ENCODE data around the gene DAZAP1.
"Not testable (repeated sequence)": the region's sequence is repeated elsewhere in the genome, so short reads cannot be mapped to it uniquely, and the experiment has no call there.

The DAZAP1 gene

DNA sequence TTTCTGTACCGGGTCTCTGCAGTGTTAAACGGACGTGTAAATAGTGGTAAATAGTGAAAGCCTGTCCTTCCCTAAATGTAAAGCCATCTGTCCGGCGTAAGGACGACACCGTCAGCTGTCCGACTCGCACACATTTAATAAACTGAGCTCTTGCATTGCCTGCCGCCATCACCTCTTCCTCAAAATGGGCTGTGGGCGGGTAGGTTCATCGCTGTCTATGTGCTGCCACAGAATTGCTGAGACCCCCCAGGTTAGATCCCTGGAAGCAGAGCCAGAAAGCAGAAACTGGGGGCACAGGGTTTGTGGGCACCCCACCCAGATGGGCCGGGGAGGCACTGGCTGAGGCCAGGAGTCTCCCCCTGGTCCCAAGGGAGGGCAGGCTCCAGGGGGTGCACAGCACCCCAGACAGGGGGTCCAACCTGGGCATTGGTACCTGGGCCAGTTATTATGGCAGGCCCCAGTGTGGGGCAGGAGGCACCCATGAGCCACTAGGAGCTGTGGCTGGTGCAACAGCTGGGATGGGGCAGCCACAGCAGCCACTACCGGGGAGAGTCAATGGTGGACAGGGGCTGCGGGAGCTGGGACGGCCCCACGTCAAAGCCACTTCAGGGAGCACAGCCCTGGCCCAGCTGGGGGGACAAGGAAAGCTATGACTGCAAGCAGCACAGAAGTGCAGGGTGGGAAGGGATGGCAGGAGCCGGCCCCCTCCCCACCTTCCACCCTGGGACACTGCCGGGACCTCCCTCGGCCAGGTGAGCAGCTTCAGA lies 65.9 kb downstream of the DAZAP1 start:
- DNase-seq (ENCODE audit: extremely low read depth, low read depth), result no peak
- TF ChIP-seq, protein P1, sequence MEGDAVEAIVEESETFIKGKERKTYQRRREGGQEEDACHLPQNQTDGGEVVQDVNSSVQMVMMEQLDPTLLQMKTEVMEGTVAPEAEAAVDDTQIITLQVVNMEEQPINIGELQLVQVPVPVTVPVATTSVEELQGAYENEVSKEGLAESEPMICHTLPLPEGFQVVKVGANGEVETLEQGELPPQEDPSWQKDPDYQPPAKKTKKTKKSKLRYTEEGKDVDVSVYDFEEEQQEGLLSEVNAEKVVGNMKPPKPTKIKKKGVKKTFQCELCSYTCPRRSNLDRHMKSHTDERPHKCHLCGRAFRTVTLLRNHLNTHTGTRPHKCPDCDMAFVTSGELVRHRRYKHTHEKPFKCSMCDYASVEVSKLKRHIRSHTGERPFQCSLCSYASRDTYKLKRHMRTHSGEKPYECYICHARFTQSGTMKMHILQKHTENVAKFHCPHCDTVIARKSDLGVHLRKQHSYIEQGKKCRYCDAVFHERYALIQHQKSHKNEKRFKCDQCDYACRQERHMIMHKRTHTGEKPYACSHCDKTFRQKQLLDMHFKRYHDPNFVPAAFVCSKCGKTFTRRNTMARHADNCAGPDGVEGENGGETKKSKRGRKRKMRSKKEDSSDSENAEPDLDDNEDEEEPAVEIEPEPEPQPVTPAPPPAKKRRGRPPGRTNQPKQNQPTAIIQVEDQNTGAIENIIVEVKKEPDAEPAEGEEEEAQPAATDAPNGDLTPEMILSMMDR (IDR thresholded peaks at IDR 0.05; ENCODE audit: low read depth, low read length), result no peak

DNA sequence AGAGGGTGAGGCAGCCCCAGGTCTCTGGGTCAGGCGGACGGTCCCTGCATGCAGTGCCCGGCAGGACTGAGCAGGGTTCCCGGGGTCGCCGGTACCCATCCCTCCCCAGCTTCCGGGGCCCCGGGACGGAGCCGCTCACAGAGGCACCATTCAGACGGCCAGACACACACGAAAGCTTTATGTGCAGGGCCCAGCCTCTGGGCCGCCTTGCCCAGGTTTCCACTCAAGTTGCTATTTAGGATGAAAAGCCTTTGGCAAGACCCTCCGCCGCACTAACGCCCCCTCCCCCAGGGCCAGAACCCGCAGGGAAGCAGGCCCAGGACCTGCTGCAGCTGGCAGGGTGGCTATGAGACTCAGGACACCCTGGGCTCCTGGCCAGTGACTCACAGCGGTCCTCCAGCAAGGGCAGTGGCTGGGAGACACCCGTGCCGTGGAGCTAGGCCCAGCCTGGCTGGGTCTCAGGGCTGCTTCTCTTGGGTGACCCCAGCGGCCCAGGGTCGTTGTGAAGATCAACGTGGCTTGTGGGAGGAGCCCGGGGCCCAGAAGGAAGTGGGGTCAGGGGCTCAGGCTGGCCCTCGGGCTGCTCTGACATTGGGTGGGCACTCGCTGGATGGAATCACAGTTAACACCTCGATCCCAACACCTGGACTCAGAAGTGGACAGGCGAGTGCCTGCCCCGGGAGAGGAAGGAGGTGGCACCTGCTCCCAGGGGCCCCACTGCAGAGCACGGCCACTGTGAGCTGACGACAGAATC lies 66.8 kb downstream of the DAZAP1 start:
- TF ChIP-seq, protein P1 (IDR thresholded peaks at IDR 0.05; ENCODE audit: low read depth, low read length), result no peak
- DNase-seq (ENCODE audit: extremely low read depth, low read depth), result no peak

DNA sequence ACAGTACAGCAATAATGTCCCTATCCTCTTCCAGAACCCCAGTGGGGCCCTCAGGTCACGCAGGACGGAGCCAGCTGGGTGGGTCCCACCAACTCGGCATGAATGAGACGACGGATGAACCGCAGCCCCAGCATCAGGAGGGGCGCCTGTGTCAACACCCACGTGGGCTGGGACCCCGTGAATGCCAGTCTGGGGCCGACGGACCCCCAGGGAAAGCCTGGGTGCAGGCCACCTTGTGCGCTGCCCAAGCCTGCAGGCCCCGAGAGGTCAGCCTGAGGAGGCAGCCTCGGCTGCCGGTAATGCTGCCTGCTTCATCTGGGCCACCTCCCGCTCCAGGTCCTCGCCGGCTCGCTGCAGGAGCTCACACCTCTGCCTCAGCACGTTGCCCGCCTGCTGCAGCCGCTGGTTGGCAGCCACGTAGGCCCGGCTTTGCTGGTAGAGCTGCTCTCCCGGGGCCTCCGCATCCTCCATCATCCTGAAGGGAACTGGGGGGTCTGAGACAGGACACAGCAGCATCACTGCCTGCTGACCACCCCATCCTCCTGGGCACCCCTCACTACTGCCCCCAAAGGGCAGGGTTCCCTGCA lies 67.5 kb downstream of the DAZAP1 start:
- DNase-seq (ENCODE audit: extremely low read depth, low read depth), result no peak
- TF ChIP-seq, protein P1 (IDR thresholded peaks at IDR 0.05; ENCODE audit: low read depth, low read length), result no peak

DNA sequence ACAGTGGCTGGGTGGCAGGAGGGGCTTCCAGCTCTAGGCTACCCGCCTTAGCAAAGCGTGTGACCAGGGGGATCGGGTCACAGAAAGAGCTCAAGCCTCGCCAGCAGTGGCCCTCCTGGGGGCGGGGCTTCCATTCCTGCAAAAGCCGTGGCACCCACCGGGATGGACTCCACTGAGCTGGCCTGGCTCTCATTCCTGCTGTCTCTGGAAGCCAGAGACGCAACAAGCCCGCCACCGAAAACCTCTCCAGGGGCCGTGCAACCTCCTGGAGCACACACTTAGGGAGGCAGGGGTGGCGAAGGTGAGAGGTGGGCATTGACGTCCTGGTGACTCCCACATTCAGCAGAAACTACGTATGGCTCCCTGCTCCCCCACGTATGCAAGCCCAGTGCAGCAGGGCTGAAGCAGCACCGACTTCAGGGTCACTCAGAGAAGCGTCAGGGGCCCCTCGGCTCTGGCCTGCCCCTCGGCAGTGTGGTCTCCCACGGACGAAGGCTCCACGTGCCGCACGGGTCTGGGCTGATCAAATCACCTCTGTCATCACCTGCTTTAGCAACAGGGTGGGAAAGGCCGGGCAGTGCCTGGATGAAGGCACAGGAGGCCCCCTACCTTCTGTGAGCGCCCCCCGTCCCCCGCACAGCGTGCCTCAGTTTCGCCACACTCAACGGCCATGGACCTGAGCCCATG lies 68.5 kb downstream of the DAZAP1 start:
- TF ChIP-seq, protein P1 (IDR thresholded peaks at IDR 0.05; ENCODE audit: low read depth, low read length), result no peak
- DNase-seq (ENCODE audit: extremely low read depth, low read depth), result no peak

DNA sequence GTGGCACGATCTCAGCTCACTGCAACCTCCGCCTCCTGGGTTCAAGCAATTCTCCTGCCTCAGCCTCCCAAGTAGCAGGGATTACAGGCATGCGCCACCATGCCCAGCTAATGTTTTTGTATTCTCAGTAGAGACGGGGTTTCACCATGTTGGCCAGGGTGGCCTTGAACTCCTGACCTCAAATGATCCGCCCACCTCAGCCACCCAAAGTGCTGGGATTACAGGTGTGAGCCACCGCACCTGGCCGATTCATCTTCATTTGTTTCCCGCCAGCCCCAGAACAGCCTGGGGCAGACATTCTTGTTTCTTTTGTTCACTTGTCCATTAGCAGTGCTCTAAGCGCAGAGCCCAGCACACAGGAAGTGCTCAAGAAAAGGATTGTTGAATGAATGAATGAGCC lies 69.7 kb downstream of the DAZAP1 start:
- DNase-seq (ENCODE audit: extremely low read depth, low read depth), result not testable (repeated sequence)

DNA sequence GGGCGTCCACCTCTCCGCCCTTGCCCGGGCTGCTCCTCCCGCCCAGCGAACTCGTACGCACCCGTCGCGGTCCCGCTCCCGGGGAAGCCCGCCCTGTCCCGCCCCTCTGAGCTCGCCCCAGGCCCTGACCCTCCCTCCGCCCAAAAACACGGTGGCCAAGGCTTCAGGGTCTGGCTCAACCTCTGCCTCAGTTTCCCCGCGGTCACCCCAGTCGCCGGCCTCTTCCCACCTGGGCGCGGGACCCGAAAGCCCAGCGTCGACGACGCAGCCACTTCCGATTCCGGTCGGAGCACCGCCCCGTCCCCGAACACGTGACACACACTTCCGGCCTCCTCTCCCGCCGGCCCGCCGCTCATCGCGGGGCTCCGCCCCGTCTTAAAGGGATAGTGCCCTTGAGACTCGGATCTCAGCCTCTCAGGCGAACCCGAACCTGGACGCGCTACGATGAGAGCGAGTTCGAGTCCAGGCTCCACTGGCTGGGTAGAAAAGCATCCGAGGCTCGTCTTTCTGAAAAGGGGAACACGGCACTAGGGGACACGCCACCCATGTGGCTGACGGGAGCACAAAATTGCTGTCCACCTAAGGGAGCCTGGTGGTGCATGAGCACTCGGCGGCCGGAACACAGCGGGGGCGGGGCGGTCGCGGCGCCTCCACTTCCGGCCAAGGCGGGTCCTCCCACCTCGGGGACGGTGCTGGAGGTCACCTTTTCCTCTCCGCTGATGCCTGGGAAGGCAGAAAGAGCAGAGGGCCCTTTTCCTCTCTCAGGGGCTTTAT lies 71.7 kb downstream of the DAZAP1 start, which contains the start of gene C19orf25:
C19orf25 (minus strand) TSS at position 282 of the 774 bp plus-strand sequence. CDS start 312 bp downstream, outside the sequence.
- peak; percentile 76 for DNase-seq (ENCODE audit: extremely low read depth, low read depth)
- TF ChIP-seq, protein P1 (IDR thresholded peaks at IDR 0.05; ENCODE audit: low read depth, low read length), result no peak

All from AG09319 (cell line).